NCI-H2107 treated with DMSO at 0.1 percent for 48 hours (cell line): ENCODE measurements around the gene DNAJC30.

Source experiments
- DNase-seq: peaks from one replicate; lab custom pipeline; 2025; ENCODE audit not compliant: unreplicated experiment; lab: John Stamatoyannopoulos, UW

DNAJC30 gene

DNA sequence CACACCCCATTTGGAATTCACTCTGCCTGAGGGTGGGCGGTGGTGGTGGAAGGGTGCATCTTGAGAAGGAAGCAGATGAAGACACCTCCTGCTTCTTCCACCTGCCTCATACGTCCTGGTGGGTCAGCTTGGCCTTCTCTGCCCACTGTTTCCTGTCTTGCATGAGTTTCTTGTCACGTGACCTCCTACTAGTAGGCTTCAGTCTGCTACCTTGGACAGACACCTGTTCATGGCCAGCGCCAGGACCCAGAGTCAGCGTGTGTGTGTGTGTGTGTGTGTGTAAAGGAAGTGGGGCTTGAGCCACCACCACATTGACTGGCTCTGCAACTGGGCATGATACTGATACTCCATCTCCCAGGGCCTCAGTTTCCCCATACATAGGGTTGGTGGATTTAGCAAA lies 32.7 kb downstream of the DNAJC30 start:
- no peak for DNase-seq

- no peak for DNase-seq
Observed at GRCh38 chr7:73649576-73649975, 33.7 kb downstream of the DNAJC30 start.

DNA sequence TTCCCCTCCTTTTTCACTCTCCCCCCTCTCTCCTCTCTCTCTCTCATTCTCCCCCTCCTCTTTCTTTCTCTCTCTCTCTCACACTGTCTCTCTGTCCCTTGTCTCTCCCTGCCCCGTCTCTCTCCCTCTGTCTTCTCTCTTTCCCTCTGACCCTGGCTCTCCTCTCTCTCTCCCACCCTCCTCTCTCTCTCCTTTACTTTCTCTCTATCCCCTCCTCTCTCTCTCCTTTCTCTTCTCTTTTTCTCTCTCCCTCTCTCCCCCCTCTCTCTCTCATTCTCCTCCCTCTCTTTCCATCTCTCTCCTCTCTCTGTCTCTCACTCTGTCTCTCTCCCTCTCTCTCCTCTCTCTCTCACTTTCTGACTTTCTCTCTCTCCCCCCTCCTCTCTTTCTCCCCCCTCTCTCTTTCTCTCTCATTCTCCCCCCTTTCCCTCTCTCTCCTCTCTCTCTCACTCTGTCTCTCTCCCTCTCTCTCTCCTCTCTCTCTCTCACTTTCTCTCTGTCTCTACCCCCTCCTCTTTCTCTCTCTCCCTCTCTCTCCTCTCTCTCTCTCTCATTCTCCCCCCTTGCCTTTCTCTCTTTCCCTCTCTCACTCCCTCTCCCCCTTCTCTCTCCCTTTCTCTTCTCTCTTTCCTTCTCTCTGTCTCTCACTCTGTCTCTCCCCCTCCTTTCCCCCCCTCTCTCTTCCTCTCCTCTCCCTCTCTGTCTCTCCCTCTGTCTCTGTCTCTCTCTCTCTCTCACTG lies 34.5 kb downstream of the DNAJC30 start:
- DNase-seq, result no peak

DNA sequence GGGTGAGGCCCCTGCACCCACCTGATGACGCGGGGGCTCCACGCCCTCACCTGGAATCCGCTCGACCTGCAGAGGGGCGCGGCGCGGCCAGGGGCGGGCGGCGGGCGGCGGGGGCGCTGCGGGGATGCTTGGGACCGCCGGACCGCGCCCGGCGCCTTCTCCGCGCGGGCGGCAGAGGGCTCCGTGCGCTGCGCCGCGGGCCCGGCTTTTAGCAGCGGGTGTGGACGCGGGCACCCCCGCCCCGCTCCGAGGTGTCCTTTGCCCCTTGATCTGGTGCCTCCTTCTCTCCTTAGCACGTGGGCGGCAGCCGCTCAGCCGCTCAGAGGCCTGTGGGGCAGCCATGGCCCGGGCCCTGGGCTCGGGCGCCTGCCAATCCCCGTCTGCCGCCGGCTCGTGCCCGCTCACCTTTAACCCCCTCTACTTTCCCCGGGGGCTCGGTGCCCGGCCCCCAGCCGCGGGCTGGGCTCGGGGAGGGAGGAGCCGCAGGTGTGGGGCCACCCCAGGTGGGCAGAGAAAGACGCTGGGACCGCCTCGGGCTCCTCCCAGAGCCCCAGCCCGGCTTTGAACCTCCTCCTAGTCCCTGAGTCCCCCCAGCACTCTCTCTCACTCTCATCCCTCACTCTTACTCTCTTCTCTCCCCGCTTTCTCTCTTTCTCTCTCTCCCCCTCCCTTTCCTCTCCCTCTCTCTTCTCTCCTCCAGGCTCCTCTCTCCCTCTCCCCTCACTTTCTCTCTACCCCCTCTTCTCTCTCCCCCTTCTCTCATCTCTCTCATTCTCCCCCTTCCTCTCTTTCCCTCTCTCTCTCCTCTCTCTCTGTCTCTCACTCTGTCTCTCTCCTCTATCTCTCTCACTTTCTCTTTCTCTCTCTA lies 35.3 kb downstream of the DNAJC30 start:
- DNase-seq, result no peak

- DNase-seq, result no peak
Observed at GRCh38 chr7:73646785-73647724, 36.2 kb downstream of the DNAJC30 start.

- no peak for DNase-seq
Observed at GRCh38 chr7:73645643-73646174, 37.5 kb downstream of the DNAJC30 start.

GRCh38 chr7:73644688-73645286 lies 38.5 kb downstream of the DNAJC30 start:
- DNase-seq, result no peak

DNA sequence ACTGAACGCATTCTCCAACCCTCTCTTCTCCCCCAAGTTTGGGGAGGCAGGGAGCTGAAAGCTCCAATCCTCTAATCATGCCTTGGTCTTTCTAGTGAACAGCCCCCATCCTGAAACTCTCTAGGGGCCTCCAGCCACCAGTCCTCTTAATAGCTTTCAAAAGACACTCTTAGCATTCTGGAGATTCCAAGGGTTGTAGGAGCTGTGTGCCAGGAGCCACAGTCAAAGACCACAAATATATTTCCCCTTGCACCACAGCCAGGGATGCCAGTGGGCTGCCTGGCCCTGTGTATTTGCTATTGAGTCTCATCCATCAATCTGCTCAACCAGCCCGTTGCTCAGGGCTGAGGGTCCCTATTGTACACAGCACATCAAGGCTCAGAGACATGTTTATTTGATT lies 40.4 kb downstream of the DNAJC30 start:
- DNase-seq, result no peak

- DNase-seq, result no peak
Observed at GRCh38 chr7:73638911-73639310, 44.3 kb downstream of the DNAJC30 start.

DNA sequence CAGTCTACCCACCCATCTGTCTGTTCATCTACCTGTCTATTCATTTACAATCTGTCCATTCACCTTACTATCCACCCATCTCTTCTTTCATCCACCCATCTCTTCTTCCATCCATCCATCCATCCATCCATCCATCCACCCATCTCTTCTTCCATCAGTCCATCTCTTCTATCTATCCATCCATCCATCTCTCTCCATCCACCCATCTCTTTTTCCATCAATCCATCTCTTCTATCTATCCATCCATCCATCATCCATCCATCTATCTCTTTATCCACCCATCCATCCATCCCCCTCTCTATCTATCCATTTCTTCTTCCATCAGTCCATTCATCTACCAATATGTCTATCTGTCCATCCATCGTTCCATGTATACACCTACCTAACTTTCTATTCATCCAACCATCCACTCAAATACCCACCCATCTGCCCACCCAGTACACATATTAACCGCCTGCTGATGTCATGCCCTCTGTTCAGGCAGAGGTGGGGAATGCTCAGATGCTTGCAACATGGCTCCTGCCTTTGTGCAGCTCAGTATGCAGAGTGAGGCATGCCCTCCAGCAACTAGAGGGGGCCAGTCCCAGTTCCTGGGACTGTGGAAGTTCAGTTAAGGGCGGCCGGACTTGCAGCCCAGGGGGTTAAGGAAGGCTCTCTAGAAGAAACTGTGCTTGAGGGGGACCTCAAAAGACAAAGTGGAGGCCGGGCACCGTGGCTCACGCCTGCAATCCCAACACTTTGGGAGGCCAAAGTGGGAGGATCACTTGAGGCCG lies 47.6 kb downstream of the DNAJC30 start:
- no peak for DNase-seq

DNA sequence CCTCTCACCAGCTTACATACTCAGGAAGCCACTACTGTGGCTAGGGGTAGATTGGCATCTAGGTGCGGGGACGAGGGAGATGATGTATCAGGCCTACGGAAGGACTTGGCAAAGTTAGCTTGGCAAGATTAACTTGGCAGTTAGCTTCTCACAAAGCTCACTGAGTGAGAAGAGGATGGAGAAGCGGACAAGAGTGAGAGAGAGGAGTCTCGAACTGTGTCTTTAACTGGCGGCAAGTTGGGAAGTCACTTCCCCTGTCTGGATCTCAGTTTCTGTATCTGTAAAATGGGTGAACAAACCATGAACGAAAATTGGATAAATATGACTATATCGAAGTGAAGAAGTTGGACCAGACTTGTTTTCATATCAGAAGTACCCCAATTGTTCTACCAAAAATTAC lies 49.4 kb downstream of the DNAJC30 start:
- no peak for DNase-seq

GRCh38 chr7:73633323-73633722 lies 49.9 kb downstream of the DNAJC30 start:
- no peak for DNase-seq

DNA sequence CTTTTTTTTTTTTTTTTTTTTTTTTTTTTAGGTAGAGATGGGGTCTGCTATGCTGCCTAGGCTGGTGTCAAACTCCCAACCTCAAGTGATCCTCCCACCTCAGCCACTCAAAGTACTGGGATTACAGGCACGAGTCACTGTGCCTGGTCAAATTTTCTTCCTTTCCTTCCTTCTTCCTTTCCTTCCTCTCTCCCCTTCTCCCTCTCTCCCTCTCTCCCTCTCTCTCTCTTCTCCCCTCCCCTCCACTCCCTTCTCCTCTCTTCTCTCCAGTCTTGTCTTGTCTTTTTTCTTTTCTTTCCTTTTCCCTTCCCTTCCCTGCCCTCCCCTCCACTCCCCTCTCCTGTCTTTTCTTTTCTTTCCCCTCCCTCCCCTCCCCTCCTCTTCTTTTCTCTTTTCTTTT lies 51.7 kb downstream of the DNAJC30 start:
- no peak for DNase-seq
